H9 (cell line): ENCODE data around the gene OR52I1. TPM values are rescaled to one million over a fixed set of nuclear protein-coding genes. Genes with fewer than 3 reads are reported as not detected.

Source experiments
- DNase-seq: peaks from one replicate; pipeline ENCODE4 v3.0.0-alpha.2; 2017
- H2AFZ ChIP-seq: one replicate; pipeline ENCODE4 v1.6.1; 2013; ENCODE audit warnings: mild to moderate bottlenecking, low read length, control low read depth, moderate library complexity
- H2AK5ac ChIP-seq: 2 replicates; pipeline ENCODE4 v1.6.1; 2013; ENCODE audit warnings: low read length, control low read depth, mixed read lengths; ENCODE audit not compliant: insufficient read length
- H2BK120ac ChIP-seq: one replicate; pipeline ENCODE4 v1.6.1; 2013; ENCODE audit warnings: low read depth, mild to moderate bottlenecking, low read length, control low read depth, inconsistent platforms; ENCODE audit not compliant: poor library complexity, severe bottlenecking
- H2BK12ac ChIP-seq: 2 replicates; pipeline ENCODE4 v1.6.1; 2013; ENCODE audit warnings: low read length, control low read depth, mixed read lengths, low read depth; ENCODE audit not compliant: insufficient read length
- H2BK15ac ChIP-seq: 2 replicates; pipeline ENCODE4 v1.6.1; 2013; ENCODE audit warnings: low read depth, low read length, control low read depth
- H2BK20ac ChIP-seq: one replicate; pipeline ENCODE4 v1.6.1; 2013; ENCODE audit warnings: low read depth, mild to moderate bottlenecking, low read length, control low read depth, inconsistent platforms; ENCODE audit not compliant: poor library complexity, severe bottlenecking
- H2BK5ac ChIP-seq: 2 replicates; pipeline ENCODE4 v1.6.1; 2013; ENCODE audit warnings: low read length, control low read depth, mixed read lengths; ENCODE audit not compliant: insufficient read length
- H3K14ac ChIP-seq: 2 replicates; pipeline ENCODE4 v1.6.1; 2013; ENCODE audit warnings: low read length, control low read depth; ENCODE audit not compliant: insufficient read depth
- H3K18ac ChIP-seq: 2 replicates; pipeline ENCODE4 v1.6.1; 2013; ENCODE audit warnings: low read depth, mild to moderate bottlenecking, mixed read lengths, low read length, control low read depth; ENCODE audit not compliant: insufficient read length
- H3K23ac ChIP-seq: 2 replicates; pipeline ENCODE4 v1.6.1; 2013; ENCODE audit warnings: low read length, control low read depth, mixed read lengths, low read depth; ENCODE audit not compliant: insufficient read length
- H3K23me2 ChIP-seq: 2 replicates; pipeline ENCODE4 v1.6.1; 2013; ENCODE audit warnings: low read depth, mild to moderate bottlenecking, mixed read lengths, low read length, control low read depth; ENCODE audit not compliant: insufficient read length, poor library complexity, severe bottlenecking
- H3K27ac ChIP-seq: 2 replicates; pipeline ENCODE4 v1.5.1; 2013; ENCODE audit warnings: low read length, control low read depth, mixed read lengths, low read depth; ENCODE audit not compliant: insufficient read length
- H3K27me3 ChIP-seq: 2 replicates; pipeline ENCODE4 v1.6.1; 2013; ENCODE audit warnings: low read length, control low read depth, inconsistent platforms; ENCODE audit not compliant: insufficient read depth
- H3K4ac ChIP-seq: 2 replicates; pipeline ENCODE4 v1.6.1; 2013; ENCODE audit warnings: low read depth, mild to moderate bottlenecking, control low read depth, inconsistent platforms, low read length, moderate library complexity
- H3K4me1 ChIP-seq: 2 replicates; pipeline ENCODE4 v1.6.1; 2013; ENCODE audit warnings: low read length, control low read depth, inconsistent platforms; ENCODE audit not compliant: insufficient read depth
- H3K4me2 ChIP-seq: 2 replicates; pipeline ENCODE4 v1.6.1; 2013; ENCODE audit warnings: low read length, control low read depth, mixed read lengths; ENCODE audit not compliant: insufficient read length, insufficient read depth
- H3K56ac ChIP-seq: 2 replicates; pipeline ENCODE4 v1.6.1; 2013; ENCODE audit warnings: low read depth, mild to moderate bottlenecking, mixed read lengths, low read length, control low read depth; ENCODE audit not compliant: insufficient read length
- H3K79me1 ChIP-seq: 2 replicates; pipeline ENCODE4 v1.6.1; 2013; ENCODE audit warnings: low read depth, mild to moderate bottlenecking, moderate library complexity, low read length, control low read depth, inconsistent platforms; ENCODE audit not compliant: insufficient read depth, poor library complexity, severe bottlenecking
- H3K79me2 ChIP-seq: 2 replicates; pipeline ENCODE4 v1.6.1; 2013; ENCODE audit warnings: low read length, control low read depth, inconsistent platforms; ENCODE audit not compliant: insufficient read depth
- H3K9ac ChIP-seq: 2 replicates; pipeline ENCODE4 v1.6.1; 2013; ENCODE audit warnings: low read length, control low read depth, mixed read lengths; ENCODE audit not compliant: insufficient read length; ENCODE audit errors: extremely low read depth
- H3K9me3 ChIP-seq: one replicate; pipeline ENCODE4 v1.6.1; 2013; ENCODE audit warnings: low read depth, low read length, inconsistent platforms; ENCODE audit not compliant: control insufficient read depth
- H3T11ph ChIP-seq: one replicate; pipeline ENCODE4 v1.6.1; 2013; ENCODE audit warnings: mild to moderate bottlenecking, low read length, control low read depth, inconsistent platforms
- H4K20me1 ChIP-seq: one replicate; pipeline ENCODE4 v1.6.1; 2013; ENCODE audit not compliant: control insufficient read depth, insufficient read length, insufficient read depth
- H4K5ac ChIP-seq: 2 replicates; pipeline ENCODE4 v1.6.1; 2013; ENCODE audit warnings: low read depth, mild to moderate bottlenecking, mixed read lengths, low read length, control low read depth; ENCODE audit not compliant: insufficient read length
- H4K8ac ChIP-seq: replicated peaks from 2 replicates; pipeline ENCODE4 v1.6.1; 2013; ENCODE audit warnings: low read length, control low read depth, mixed read lengths, low read depth; ENCODE audit not compliant: insufficient read length
- H4K91ac ChIP-seq: 2 replicates; pipeline ENCODE4 v1.6.1; 2013; ENCODE audit warnings: low read depth, mild to moderate bottlenecking, moderate library complexity, mixed read lengths, low read length, control low read depth; ENCODE audit not compliant: insufficient read length
- H3K27ac Mint-ChIP-seq, 3 experiments: 2 replicates in 2 of 3; 3 replicates in 1 of 3; pipeline ENCODE4 v1.8.0; 2020 to 2021; ENCODE audit warnings: mixed read lengths in 3 of 3, mild to moderate bottlenecking in 1 of 3, moderate library complexity in 1 of 3
- H3K27me3 Mint-ChIP-seq: 2 replicates; pipeline ENCODE4 v1.8.0; 2021; ENCODE audit warnings: low read depth, mild to moderate bottlenecking, moderate library complexity, mixed read lengths
- H3K36me3 Mint-ChIP-seq, 3 experiments: 2 replicates in 2 of 3; 3 replicates in 1 of 3; pipeline ENCODE4 v1.8.0; 2020 to 2021; ENCODE audit warnings: low read depth in 3 of 3, mixed read lengths in 3 of 3; ENCODE audit not compliant: insufficient read depth in 1 of 3
- H3K4me1 Mint-ChIP-seq, 2 experiments: 2 replicates each; pipeline ENCODE4 v1.8.0; 2020; ENCODE audit warnings: mixed read lengths in 2 of 2
- H3K4me3 Mint-ChIP-seq, 2 experiments: 2 replicates in 1 of 2; 3 replicates in 1 of 2; pipeline ENCODE4 v1.8.0; 2020 to 2021; ENCODE audit warnings: mild to moderate bottlenecking in 2 of 2, mixed read lengths in 2 of 2, moderate library complexity in 1 of 2
- H3K9me3 Mint-ChIP-seq, 2 experiments: 2 replicates in 1 of 2; 3 replicates in 1 of 2; pipeline ENCODE4 v1.8.0; 2020; ENCODE audit warnings: mild to moderate bottlenecking in 2 of 2, mixed read lengths in 2 of 2, moderate library complexity in 1 of 2
- CTCF ChIP-seq: fragments of 200-600 bp; sonication (generic); conservative IDR thresholded peaks from 3 replicates; pipeline ENCODE4 v1.8.0; 2021; ENCODE audit warnings: antibody characterized with exemption, mild to moderate bottlenecking
- WGBS: extraction: QIAGEN DNeasy Blood & Tissue Kit; methylation state at CpG from one replicate; pipeline ENCODE4 v1.1.7; 2013; ENCODE audit warnings: missing lambda C conversion rate, low lambda C conversion rate, mixed read lengths; ENCODE audit not compliant: insufficient read length; ENCODE audit errors: extremely low coverage; 5-methylcytosine and 5-hydroxymethylcytosine counted together
- total RNA-seq: library from RNA; stranded (reverse); gene quantifications from 2 replicates; pipeline ENCODE4 v1.2.1, GENCODE V29; 2021

Gene OR52I1
- total RNA-seq, 1 experiment from 2014 or later = not detected

GRCh38 chr11:4644233-4644632, 50.4 kb downstream of the OR52I1 start:
- WGBS = no CpG with 5 or more reads among the region's 4 CpGs
- H2BK15ac ChIP-seq = no peak overlapping the region

More at GRCh38 chr11:4644233-4644632, 50.4 kb downstream of the OR52I1 start:
- no peak overlapping the region for H3T11ph ChIP-seq
- Mint-ChIP-seq H3K4me1 (peaks cover 3 to 11% of the 10 kb centered on the region in 2 experiments; a peak in 3 of 4 replicates), H3K4me3 (no peak overlapping the region), H3K27ac (no peak overlapping the region), H3K9me3 (no peaks in the 10 kb centered on the region), H3K27me3 (peaks cover 1% of the 10 kb centered on the region), H3K36me3 (no peaks in the 10 kb centered on the region)
- H3K23ac ChIP-seq = no peak overlapping the region
- no peaks in the 10 kb centered on the region for H3K23me2 ChIP-seq
- H3K27ac ChIP-seq = no peak overlapping the region
- no peaks in the 10 kb centered on the region for H3K4me1 ChIP-seq
- H3K79me1 ChIP-seq = no peaks in the 10 kb centered on the region
- H2BK20ac ChIP-seq = no peak overlapping the region
- H4K5ac ChIP-seq = no peak overlapping the region
- no peak overlapping the region for H3K9ac ChIP-seq
- H3K18ac ChIP-seq = no peak overlapping the region
- no peak overlapping the region for H2BK120ac ChIP-seq
- no peak overlapping the region for H3K4me2 ChIP-seq
- no peak overlapping the region for H3K14ac ChIP-seq
- TF ChIP-seq CTCF = no peak
- H2AFZ ChIP-seq = no peak overlapping the region
- no peak overlapping the region for H4K91ac ChIP-seq
- no peaks in the 10 kb centered on the region for H3K79me2 ChIP-seq
- H2AK5ac ChIP-seq = no peak overlapping the region
- no peak overlapping the region for H4K8ac ChIP-seq
- no peak for DNase-seq
- H3K56ac ChIP-seq = no peak overlapping the region
- H3K9me3 ChIP-seq = no peaks in the 10 kb centered on the region
- H3K27me3 ChIP-seq = no peaks in the 10 kb centered on the region
- no peak overlapping the region for H2BK12ac ChIP-seq
- no peak overlapping the region for H2BK5ac ChIP-seq
- no peaks in the 10 kb centered on the region for H4K20me1 ChIP-seq
- no peak overlapping the region for H3K4ac ChIP-seq

Other genes with a start within 250 kb of the OR52I1 start
- gene OR52B4, start 225.7 kb upstream of the OR52I1 start, total RNA-seq = not detected in 2 replicates
- 15.1 and 15.6 TPM in 2 replicates for gene TRIM21, start 200.3 kb upstream of the OR52I1 start, total RNA-seq
- gene OR52K2, start 144.7 kb upstream of the OR52I1 start, total RNA-seq = not detected in 2 replicates
- gene OR52K1, start 111.4 kb upstream of the OR52I1 start, total RNA-seq = not detected in 2 replicates
- not detected in 2 replicates for gene OR52M1, start 48.8 kb upstream of the OR52I1 start, total RNA-seq
- not detected in 2 replicates for gene OR52I2, start 12.3 kb upstream of the OR52I1 start, total RNA-seq
- 7.5 and 9.9 TPM in 2 replicates for gene TRIM68, start 14.2 kb downstream of the OR52I1 start, total RNA-seq
- not detected in 2 replicates for gene OR51D1, start 43.4 kb downstream of the OR52I1 start, total RNA-seq
- gene OR51E1, start 49.9 kb downstream of the OR52I1 start, total RNA-seq = not detected in 2 replicates
- not detected in 2 replicates for gene OR51E2, start 103.8 kb downstream of the OR52I1 start, total RNA-seq
- not detected in 2 replicates for gene MMP26, start 110.7 kb downstream of the OR52I1 start, total RNA-seq
- not detected in 2 replicates for gene OR51F1, start 175.9 kb downstream of the OR52I1 start, total RNA-seq
- gene OR52R1, start 210.3 kb downstream of the OR52I1 start, total RNA-seq = not detected in 2 replicates
- not detected in 2 replicates for gene OR51F2, start 227.3 kb downstream of the OR52I1 start, total RNA-seq